Measurements from ENCODE around the gene RAPGEF3. TPM values are rescaled to one million over a fixed set of nuclear protein-coding genes. Genes with fewer than 3 reads are reported as not detected.

Gene RAPGEF3
- total and polyA plus RNA-seq, 8 donors: 10.8 to 28.9 (median 16.5) TPM

GRCh38 chr12:47743311-47743860, 15.3 kb downstream of the RAPGEF3 start:
- Histone ChIP-seq H3K27me3 (no peaks in the 10 kb centered on the region), H3K9me3 (no peaks in the 10 kb centered on the region), H3K4me1 (peaks cover 0 to 30% of the 10 kb centered on the region in 2 donors), H3K36me3 (peaks cover 0 to 11% of the 10 kb centered on the region in 2 donors), H3K27ac (no peak overlapping the region), H3K4me3 (no peak overlapping the region)
- TF ChIP-seq CTCF (IDR thresholded peaks at IDR 0.05): no peak
- intact Hi-C loops (cut with DNase I): no loop called here
- ATAC-seq: no peak
- no peak for DNase-seq

GRCh38 chr12:47742253-47742825, 16.3 kb downstream of the RAPGEF3 start:
- no peaks in the 10 kb centered on the region for H3K9me3 ChIP-seq
- no peak overlapping the region for H3K27ac ChIP-seq
- peaks cover 5 to 38% of the 10 kb centered on the region in 2 donors for H3K4me1 ChIP-seq
- H3K27me3 ChIP-seq: no peaks in the 10 kb centered on the region
- peak; percentile 86 to 91 for TF ChIP-seq CTCF (IDR thresholded peaks at IDR 0.05)
- peaks cover 0 to 3% of the 10 kb centered on the region in 2 donors for H3K36me3 ChIP-seq
- H3K4me3 ChIP-seq: no peak overlapping the region
- intact Hi-C loops (cut with DNase I): no loop called here
- DNase-seq (peak in 2 of 4 donors; percentile 62 to 91), ATAC-seq (peak; percentile 48)

- no peak for ATAC-seq
- Histone ChIP-seq H3K4me1 (peaks cover 15 to 47% of the 10 kb centered on the region in 2 donors), H3K27me3 (no peaks in the 10 kb centered on the region), H3K9me3 (no peaks in the 10 kb centered on the region), H3K4me3 (no peak overlapping the region), H3K36me3 (no peaks in the 10 kb centered on the region), H3K27ac (peak overlapping the region in 1 of 2 donors; percentile 0)
- TF ChIP-seq CTCF (IDR thresholded peaks at IDR 0.05): no peak
- intact Hi-C loops (cut with DNase I): no loop called here
- peak in 2 of 4 donors; percentile 58 to 66 for DNase-seq
Observed at GRCh38 chr12:47741340-47741703, 17.4 kb downstream of the RAPGEF3 start.

GRCh38 chr12:47740606-47741339, 17.9 kb downstream of the RAPGEF3 start:
- DNase-seq (no peak), ATAC-seq (no peak)
- H3K27ac ChIP-seq: peak overlapping the region in 1 of 2 donors; percentile 0
- no peaks in the 10 kb centered on the region for H3K27me3 ChIP-seq
- intact Hi-C loops (cut with DNase I): no loop called here
- H3K36me3 ChIP-seq: no peaks in the 10 kb centered on the region
- H3K9me3 ChIP-seq: no peaks in the 10 kb centered on the region
- H3K4me3 ChIP-seq: no peak overlapping the region
- no peak for TF ChIP-seq CTCF (IDR thresholded peaks at IDR 0.05)
- H3K4me1 ChIP-seq: peaks cover 20 to 53% of the 10 kb centered on the region in 2 donors

- no peak for ATAC-seq
Observed at GRCh38 chr12:47739979-47740378, 18.7 kb downstream of the RAPGEF3 start.

More at GRCh38 chr12:47739979-47740378, 18.7 kb downstream of the RAPGEF3 start:
- H3K4me3 ChIP-seq: no peak overlapping the region
- H3K36me3 ChIP-seq: no peaks in the 10 kb centered on the region
- H3K4me1 ChIP-seq: peaks cover 20 to 58% of the 10 kb centered on the region in 2 donors
- intact Hi-C loops (cut with DNase I): no loop called here
- no peaks in the 10 kb centered on the region for H3K9me3 ChIP-seq
- peak overlapping the region in 1 of 2 donors; percentile 0 for H3K27ac ChIP-seq
- TF ChIP-seq CTCF (IDR thresholded peaks at IDR 0.05): no peak
- no peak for DNase-seq
- H3K27me3 ChIP-seq: no peaks in the 10 kb centered on the region
